Omental fat pad (tissue), 4 donors: ENCODE measurements around the gene MORN5. TPM values are rescaled to one million over a fixed set of nuclear protein-coding genes. Genes with fewer than 3 reads are reported as not detected.

Source experiments
- ATAC-seq: fragments of 150-250 bp; one replicate; pipeline ENCODE4 v1.9.1; 2016; ENCODE audit warnings: mild to moderate bottlenecking, moderate library complexity; ENCODE audit not compliant: low FRiP score
- DNase-seq: peaks from one replicate; pipeline ENCODE4 v3.0.0-alpha.2; 2019; ENCODE audit warnings: low spot score
- CTCF ChIP-seq, 3 donors: fragments of 450-650 bp; IDR thresholded peaks; one replicate each; pipeline ENCODE4 v1.5.1; 2016 to 2017; ENCODE audit warnings: antibody characterized with exemption in 3 of 3, mild to moderate bottlenecking in 3 of 3, moderate library complexity in 2 of 3
- small RNA-seq: library from RNA; depleted of rRNA; stranded (forward); fragments of <200 nt; gene quantifications from one replicate; pipeline ENCODE3, GENCODE V24; 2016
- total RNA-seq, 4 donors: library from RNA; depleted of rRNA; stranded (reverse); fragments of >200 nt; gene quantifications; one replicate each; pipeline ENCODE4 v1.1.0, GENCODE V29; 2016

MORN5 gene
- total RNA-seq, 4 donors from 2014 or later = not detected

- no peak for ATAC-seq
Measured at GRCh38 chr9:122244349-122244748, 84.6 kb downstream of the MORN5 start.

GRCh38 chr9:122246666-122247065 lies 87.0 kb downstream of the MORN5 start:
- no peak for TF ChIP-seq CTCF (IDR thresholded peaks at IDR 0.05)
- no peak for ATAC-seq
- no peak for DNase-seq

More at GRCh38 chr9:122244349-122244748, 84.6 kb downstream of the MORN5 start:
- TF ChIP-seq CTCF (IDR thresholded peaks at IDR 0.05) = no peak
- no peak for DNase-seq

GRCh38 chr9:122248448-122248865 lies 88.7 kb downstream of the MORN5 start:
- DNase-seq (no peak), ATAC-seq (no peak)
- no peak for TF ChIP-seq CTCF (IDR thresholded peaks at IDR 0.05)

Small RNAs within 50 kb of the gene (small RNA-seq; reads per million reads assigned to genes)
- gene MIR4478 = not detected

Other genes starting within 250 kb of the MORN5 start
- 10 to 100 TPM in 2 of 4 donors, 1 to 10 TPM in 2; 7.0 to 16.0 (median 10.2) TPM for gene TTLL11, start 66.6 kb upstream of the MORN5 start, total RNA-seq
- 10 to 100 TPM; 22.8 to 41.7 (median 30.0) TPM for gene NDUFA8, start 129 bp upstream of the MORN5 start, total RNA-seq
- gene LHX6, start 69.0 kb downstream of the MORN5 start, total RNA-seq = 10 to 100 TPM in 1 of 4 donors, 1 to 10 TPM in 3; 2.2 to 13.3 (median 8.8) TPM
- 10 to 100 TPM in 3 of 4 donors, 1 to 10 TPM in 1; 8.8 to 12.2 (median 10.3) TPM for gene RBM18, start 104.9 kb downstream of the MORN5 start, total RNA-seq
- 10 to 100 TPM; 31.2 to 44.6 (median 38.1) TPM for gene MRRF, start 105.0 kb downstream of the MORN5 start, total RNA-seq
- gene PTGS1, start 211.1 kb downstream of the MORN5 start, total RNA-seq = 10 to 100 TPM; 16.0 to 36.8 (median 20.1) TPM